Astrocyte (in vitro differentiated cells and primary cell): ENCODE data around the gene MEN1.
A peak's percentile ranks its signal among the peaks of the same experiment; 100 is the strongest.

Source experiments
- CTCF ChIP-seq: IDR thresholded peaks from 2 replicates; pipeline ENCODE4 v1.5.1; 2011; ENCODE audit warnings: low read depth, mild to moderate bottlenecking, inconsistent platforms, low read length, moderate library complexity; ENCODE audit not compliant: insufficient read depth
- EZH2 ChIP-seq: IDR thresholded peaks from 2 replicates; pipeline ENCODE4 v1.6.1; 2012; ENCODE audit warnings: mild to moderate bottlenecking, low read length, inconsistent platforms; ENCODE audit not compliant: insufficient read depth

- TF ChIP-seq CTCF: peak; percentile 11
- no peak for TF ChIP-seq EZH2
Measured at GRCh38 chr11:64844330-64845128, 34.2 kb upstream of the MEN1 start, which contains the start of gene CDC42BPG.
